Measurements from ENCODE around the gene BCL2L13.
"Not testable (repeated sequence)": the region's sequence is repeated elsewhere in the genome, so short reads cannot be mapped to it uniquely, and the experiment has no call there.

BCL2L13 gene

DNA sequence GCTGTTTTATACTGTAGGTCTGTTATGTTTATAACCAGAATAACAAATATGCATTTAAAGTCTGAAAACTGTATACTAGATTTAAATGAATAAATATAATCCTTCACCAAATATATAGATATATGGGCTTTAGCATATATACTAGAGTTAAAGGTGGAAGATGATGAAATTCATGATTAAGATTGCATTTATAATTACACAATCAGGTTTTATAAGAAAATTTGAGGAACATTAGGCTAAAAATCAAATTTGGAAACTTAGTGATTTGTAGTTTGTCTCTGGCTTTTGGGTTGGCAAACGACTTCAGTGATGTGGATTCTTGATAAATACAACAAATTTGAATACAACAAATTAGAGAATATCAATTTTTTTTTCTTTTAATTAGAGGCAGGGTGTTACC, 10.0 kb downstream of the BCL2L13 start:
- ATAC-seq (no peak), DNase-seq (ENCODE audit: low spot score in 2 of 2) (no peak)
- Mint-ChIP-seq H3K4me1 (peaks cover 6% of the 10 kb centered on the region), H3K27ac (no peak overlapping the region), H3K36me3 (peaks cover 11% of the 10 kb centered on the region), H3K9me3 (no peaks in the 10 kb centered on the region), H3K4me3 (no peak overlapping the region)

DNA sequence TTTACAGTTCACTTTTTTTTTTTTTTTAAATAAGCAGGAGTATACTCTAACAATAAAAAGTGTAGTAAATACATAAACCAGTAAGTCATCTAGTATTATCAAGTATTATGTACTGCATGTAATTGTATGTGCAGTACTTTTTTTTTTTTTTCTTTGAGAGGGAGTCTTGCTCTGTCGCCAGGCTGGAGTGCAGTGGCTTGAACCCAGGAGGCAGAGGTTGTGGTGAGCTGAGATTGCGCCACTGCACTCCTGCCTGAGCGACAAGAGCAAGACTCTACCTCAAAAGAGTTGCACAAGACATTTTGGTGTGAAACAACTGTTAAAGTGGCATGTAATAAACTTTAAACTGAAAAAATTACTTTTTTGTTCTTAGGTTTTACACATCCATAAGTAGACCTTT, 16.7 kb downstream of the BCL2L13 start:
- no peak for ATAC-seq
- H3K27ac Mint-ChIP-seq: no peak overlapping the region
- H3K4me1 Mint-ChIP-seq: no peaks in the 10 kb centered on the region
- H3K9me3 Mint-ChIP-seq: no peaks in the 10 kb centered on the region
- H3K36me3 Mint-ChIP-seq: peaks cover 56% of the 10 kb centered on the region
- DNase-seq (ENCODE audit: low spot score in 2 of 2): no peak
- H3K4me3 Mint-ChIP-seq: no peak overlapping the region

DNA sequence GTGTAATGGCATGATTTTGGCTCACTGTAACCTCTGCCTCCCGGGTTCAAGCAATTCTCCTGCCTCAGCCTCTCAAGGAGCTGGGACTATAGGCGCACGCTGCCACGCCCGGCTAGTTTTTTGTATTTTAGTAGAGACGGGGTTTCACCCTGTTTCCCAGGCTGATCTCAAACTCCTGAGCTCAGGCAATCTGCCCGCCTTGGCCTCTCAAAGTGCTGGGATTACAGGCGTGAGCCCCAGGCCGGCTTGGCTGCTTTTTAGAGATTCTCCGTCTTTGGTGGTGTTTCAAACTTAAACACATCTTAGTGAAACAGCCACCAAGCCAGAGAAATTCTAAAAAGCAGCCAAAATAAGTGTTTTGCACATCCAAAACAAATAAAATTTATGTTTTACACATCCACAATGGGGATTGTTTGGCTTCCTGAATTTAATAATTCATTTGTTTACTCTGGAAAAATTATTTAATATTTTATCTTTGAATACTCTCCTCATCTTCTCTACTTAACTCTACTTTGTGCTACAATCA, 18.4 kb downstream of the BCL2L13 start:
- Mint-ChIP-seq H3K36me3 (peaks cover 73% of the 10 kb centered on the region), H3K9me3 (no peaks in the 10 kb centered on the region), H3K27ac (peak overlapping the region; percentile 16), H3K4me1 (no peaks in the 10 kb centered on the region), H3K4me3 (no peak overlapping the region)
- ATAC-seq: no peak
- no peak for DNase-seq (ENCODE audit: low spot score in 2 of 2)

DNA sequence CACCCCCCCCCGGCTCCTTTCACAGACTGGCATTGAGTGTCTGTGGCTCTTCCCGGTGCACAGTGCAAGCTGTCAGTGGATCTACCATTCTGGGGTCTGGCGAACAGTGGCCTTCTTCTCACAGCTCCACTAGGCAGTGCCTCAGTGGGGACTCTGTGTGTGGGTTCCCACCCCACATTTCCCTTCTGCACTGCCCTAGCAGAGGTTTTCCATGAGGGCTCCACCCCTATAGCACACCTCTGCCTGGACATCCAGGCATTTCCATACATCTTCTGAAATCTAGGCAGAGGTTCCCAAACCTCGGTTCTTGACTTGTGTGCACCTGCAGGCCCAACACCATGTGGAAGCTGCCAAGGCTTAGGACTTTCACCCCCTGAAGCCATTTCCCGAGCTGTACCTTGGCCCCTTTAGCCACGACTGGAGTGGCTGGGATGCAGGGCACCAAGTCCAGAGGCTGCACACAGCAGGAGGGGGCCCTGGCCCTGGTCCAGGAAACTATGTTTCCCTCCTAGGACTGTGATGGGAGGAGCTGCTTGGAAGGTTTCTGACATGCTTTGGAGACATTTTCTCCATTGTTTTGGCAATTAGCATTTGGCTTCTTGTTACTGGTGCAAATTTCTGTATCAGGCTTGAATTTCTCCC, 26.0 kb downstream of the BCL2L13 start:
- Mint-ChIP-seq H3K4me3 (no peak overlapping the region), H3K36me3 (peaks cover 77% of the 10 kb centered on the region), H3K27ac (no peak overlapping the region), H3K4me1 (peaks cover 13% of the 10 kb centered on the region), H3K9me3 (no peaks in the 10 kb centered on the region)
- no peak for ATAC-seq
- DNase-seq (ENCODE audit: low spot score in 2 of 2): no peak

DNA sequence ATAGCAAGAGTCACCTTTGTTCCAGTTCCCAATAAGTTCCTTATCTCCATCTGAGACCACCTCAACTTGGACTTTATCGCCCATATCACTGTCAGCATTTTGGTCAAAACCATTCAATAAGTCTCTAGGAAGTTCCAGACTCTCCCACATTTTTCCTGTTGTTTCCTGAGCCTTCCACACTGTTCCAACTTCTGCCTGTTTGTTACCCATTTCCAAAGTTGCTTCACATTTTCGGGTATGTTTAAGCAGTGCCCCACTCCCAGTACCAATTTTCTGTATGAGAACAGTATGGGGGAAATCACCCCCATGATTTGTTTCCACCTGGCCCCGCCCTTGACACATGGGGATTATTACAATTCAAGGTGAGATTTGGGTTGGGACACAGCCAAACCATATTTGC, 26.7 kb downstream of the BCL2L13 start:
- DNase-seq (ENCODE audit: low spot score in 2 of 2): no peak
- no peak overlapping the region for H3K4me3 Mint-ChIP-seq
- ATAC-seq: no peak
- no peak overlapping the region for H3K27ac Mint-ChIP-seq
- peaks cover 77% of the 10 kb centered on the region for H3K36me3 Mint-ChIP-seq
- H3K4me1 Mint-ChIP-seq: peaks cover 13% of the 10 kb centered on the region
- no peaks in the 10 kb centered on the region for H3K9me3 Mint-ChIP-seq

DNA sequence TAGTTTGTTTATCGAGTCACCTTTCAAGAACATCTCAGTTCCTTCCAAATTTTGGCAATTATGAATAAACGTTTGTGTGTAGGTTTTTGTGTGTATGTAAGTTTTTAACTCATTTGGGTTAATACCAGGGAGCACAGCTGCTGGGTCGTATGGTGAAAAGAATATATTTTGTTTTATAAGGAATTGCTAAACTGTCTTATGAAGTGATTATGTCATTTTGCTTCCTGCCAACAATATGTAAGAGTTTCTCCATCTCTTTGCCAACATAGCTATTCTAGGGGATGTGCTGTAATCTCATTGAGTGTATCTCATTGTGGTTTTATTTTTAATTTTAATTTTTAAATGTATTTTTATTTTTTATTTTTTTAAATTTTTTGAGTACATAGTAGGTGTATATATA, 27.3 kb downstream of the BCL2L13 start:
- no peak for ATAC-seq
- Mint-ChIP-seq H3K27ac (no peak overlapping the region), H3K36me3 (peaks cover 77% of the 10 kb centered on the region), H3K9me3 (no peaks in the 10 kb centered on the region), H3K4me1 (peaks cover 13% of the 10 kb centered on the region), H3K4me3 (no peak overlapping the region)
- DNase-seq (ENCODE audit: low spot score in 2 of 2): no peak

DNA sequence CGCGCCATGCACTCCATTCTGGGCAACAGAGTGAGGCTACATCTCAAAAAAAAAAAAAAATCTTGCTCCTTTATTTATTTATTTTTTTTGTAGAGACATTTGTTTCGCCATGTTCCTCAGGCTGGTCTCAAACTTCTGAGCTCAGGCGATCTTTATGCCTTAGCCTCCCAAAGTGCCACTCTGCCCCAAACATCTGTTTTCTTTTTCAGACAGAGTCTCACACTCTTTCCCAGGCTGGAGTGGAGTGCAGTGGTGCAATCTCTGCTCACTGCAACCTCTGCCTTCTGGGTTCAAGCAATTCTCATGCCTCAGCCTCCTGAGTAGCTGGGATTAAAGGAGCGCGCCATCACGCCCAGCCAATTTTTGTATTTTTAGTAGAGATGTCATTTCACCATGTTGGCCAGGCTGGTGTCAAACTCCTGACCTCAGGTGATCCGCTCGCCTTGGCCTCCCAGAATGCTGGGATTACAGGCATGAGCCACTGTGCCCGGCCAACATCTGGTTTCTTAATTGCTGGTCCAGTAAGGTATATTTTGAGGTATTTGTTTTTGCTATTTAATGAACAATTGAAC, 33.0 kb downstream of the BCL2L13 start:
- not testable (repeated sequence) for H3K4me3 Mint-ChIP-seq; DNase-seq (ENCODE audit: low spot score in 2 of 2); H3K9me3 Mint-ChIP-seq; ATAC-seq
- Mint-ChIP-seq H3K4me1 (peaks cover 21% of the 10 kb centered on the region), H3K27ac (peak overlapping the region; percentile 13), H3K36me3 (peaks cover 32% of the 10 kb centered on the region)

DNA sequence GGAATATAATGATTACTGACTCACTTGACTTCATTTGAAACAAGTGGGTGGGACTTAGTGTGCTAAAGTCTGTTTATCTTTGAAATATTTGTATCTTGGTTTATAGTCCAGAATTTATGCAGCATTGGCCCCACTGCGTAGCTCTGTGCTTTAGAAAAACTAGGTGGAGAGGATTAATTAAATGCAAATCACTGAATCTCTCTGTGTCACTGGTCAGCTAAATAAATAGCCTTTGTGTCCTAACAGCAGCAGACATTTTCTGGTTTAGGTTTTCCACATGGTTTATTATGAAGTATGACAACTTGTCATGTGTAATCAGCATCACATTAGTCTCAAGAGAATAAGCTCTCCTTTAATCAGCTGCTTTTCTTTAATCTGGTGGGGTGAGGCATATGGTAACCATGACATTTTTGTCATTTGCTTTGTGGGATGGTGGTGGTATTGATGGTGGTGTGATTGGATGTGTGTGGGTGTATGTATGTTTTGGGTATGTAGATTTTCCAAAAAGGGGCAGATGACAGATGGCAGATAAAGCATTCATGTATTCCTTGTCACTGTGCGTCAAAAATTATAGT, 33.9 kb downstream of the BCL2L13 start:
- peak; percentile 69 for ATAC-seq
- Mint-ChIP-seq H3K4me1 (peaks cover 15% of the 10 kb centered on the region), H3K36me3 (peaks cover 25% of the 10 kb centered on the region), H3K9me3 (no peaks in the 10 kb centered on the region), H3K27ac (peak overlapping the region; percentile 13), H3K4me3 (peak overlapping the region; percentile 3)
- no peak for DNase-seq (ENCODE audit: low spot score in 2 of 2)

DNA sequence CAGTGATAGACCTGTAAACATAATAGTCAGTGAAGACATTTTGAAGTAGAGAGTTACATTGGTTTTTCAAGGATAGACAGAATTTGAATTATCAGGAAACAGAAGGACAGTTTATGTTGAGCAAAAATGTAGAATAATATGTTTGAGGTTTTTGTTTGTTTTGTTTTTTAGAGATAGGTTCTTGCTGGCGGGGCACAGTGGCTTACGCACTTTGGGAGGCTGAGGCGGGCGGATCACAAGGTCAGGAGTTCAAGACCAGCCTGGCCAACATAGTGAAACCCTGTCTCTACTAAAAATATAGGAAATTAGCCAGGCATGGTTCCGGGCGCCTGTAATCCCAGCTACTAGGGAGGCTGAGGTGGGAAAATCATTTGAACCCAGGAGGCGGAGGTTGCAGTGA, 35.6 kb downstream of the BCL2L13 start:
- Mint-ChIP-seq H3K4me1 (peaks cover 15% of the 10 kb centered on the region), H3K4me3 (no peak overlapping the region), H3K27ac (no peak overlapping the region), H3K9me3 (no peaks in the 10 kb centered on the region), H3K36me3 (peaks cover 25% of the 10 kb centered on the region)
- DNase-seq (ENCODE audit: low spot score in 2 of 2) (no peak), ATAC-seq (no peak)

DNA sequence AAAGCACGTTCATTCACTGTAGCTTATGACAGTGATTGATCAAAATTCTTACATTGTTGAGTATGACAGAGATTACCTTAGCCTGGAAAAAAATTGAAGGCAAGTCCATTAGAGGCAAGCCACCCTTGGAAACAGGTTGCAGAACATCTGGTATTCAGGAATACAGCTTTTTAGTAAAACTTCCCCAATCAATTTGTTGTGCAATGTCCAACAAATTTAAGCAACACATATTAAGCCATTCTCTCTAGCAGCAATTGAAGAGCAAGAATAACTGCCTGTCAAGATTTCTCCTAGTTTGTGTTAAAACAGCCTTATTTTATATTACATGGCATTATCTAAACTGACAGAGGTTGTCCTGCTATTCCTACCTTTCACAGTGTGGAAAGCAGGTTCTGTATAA, 37.0 kb downstream of the BCL2L13 start:
- H3K27ac Mint-ChIP-seq: no peak overlapping the region
- H3K9me3 Mint-ChIP-seq: no peaks in the 10 kb centered on the region
- peaks cover 11% of the 10 kb centered on the region for H3K36me3 Mint-ChIP-seq
- ATAC-seq (no peak), DNase-seq (ENCODE audit: low spot score in 2 of 2) (no peak)
- H3K4me1 Mint-ChIP-seq: peaks cover 19% of the 10 kb centered on the region
- H3K4me3 Mint-ChIP-seq: no peak overlapping the region

DNA sequence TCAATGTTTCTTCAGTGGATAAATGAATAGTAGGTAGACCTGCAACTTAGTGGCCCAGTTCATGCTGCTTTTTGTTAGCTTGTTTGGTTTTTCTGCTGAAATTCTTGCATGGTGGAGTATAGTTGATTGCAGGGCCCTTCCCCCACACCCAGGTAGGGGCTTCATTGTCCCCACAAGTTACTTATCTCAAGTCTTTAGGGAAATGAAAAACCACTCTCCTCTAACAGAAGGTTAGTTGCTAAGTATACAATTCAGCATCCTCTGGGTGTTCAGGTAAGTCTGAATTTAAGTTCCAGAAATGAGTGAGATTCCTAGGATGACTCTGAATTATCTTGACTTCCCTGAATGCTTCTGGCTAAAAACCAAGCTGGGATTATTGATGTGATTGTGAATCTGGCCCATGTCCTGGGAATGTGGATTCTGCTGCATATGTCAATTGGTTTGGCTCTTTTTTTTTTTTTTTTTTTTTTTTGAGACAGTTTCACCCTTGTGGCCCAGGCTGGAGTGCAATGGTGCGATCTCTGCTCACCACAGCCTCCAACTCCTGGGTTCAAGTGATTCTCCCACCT, 40.3 kb downstream of the BCL2L13 start:
- no peak overlapping the region for H3K4me3 Mint-ChIP-seq
- no peak for DNase-seq (ENCODE audit: low spot score in 2 of 2)
- peaks cover 10% of the 10 kb centered on the region for H3K4me1 Mint-ChIP-seq
- ATAC-seq: no peak
- no peaks in the 10 kb centered on the region for H3K9me3 Mint-ChIP-seq
- no peaks in the 10 kb centered on the region for H3K36me3 Mint-ChIP-seq
- H3K27ac Mint-ChIP-seq: no peak overlapping the region

DNA sequence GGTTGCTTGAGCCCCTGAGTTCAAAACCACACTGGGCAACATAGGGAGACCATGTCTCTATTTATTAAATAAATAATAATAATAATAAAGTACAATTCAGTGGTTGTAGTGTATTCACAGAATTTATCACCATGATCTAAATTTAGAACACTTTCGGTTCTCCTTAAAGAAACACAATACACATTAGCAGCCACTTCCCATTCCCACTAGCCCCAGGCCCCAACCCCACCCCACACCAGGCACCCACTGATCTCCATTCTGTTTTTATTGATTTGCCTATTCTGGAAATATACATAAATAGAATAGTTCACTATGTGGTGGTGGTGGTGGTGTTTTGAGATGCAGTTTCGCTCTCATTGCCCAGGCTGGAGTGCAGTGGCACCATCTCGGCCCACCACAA, 45.7 kb downstream of the BCL2L13 start:
- peaks cover 10% of the 10 kb centered on the region for H3K4me1 Mint-ChIP-seq
- no peaks in the 10 kb centered on the region for H3K9me3 Mint-ChIP-seq
- DNase-seq (ENCODE audit: low spot score in 2 of 2) (no peak), ATAC-seq (no peak)
- H3K4me3 Mint-ChIP-seq: no peak overlapping the region
- peaks cover 25% of the 10 kb centered on the region for H3K36me3 Mint-ChIP-seq
- H3K27ac Mint-ChIP-seq: no peak overlapping the region

DNA sequence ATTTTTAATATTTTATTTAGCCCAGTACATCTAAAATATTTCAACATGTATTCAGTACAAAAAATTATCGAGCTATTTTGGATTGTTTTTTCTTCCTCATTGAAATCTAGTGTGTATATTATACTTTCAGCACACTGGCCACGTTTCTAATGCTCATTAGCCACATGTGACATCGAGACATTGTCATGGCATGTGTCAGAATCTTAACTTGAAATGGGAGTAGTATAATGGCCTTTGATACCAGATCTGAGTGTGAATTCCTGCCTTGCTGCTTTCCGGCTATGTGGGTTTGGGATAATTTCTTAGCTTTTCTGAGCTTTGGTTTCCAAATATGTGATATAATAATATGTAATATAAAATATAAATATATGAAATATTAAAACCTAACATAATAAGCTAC, 54.3 kb downstream of the BCL2L13 start:
- Mint-ChIP-seq H3K4me3 (no peak overlapping the region), H3K27ac (no peak overlapping the region), H3K36me3 (peaks cover 66% of the 10 kb centered on the region), H3K9me3 (no peaks in the 10 kb centered on the region), H3K4me1 (no peaks in the 10 kb centered on the region)
- DNase-seq (ENCODE audit: low spot score in 2 of 2) (no peak), ATAC-seq (no peak)

DNA sequence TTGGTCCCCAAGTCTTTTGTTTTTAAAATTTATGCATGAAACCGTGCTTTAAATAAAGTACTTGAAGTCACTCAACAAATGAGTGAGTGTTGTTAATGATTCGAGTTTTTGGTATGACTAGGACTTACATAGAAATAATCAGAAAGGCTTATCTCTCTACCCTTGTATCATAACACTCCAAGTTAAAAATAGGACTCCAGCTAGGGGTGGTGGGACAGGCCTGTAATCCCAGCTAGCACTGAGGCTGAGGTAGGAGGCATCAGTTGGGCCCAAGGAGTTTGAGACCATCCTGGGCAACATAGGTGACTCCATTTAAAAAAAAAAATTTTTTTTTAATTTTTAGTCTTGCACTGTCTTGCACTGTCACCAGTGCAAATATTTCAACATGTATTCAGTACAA, 55.6 kb downstream of the BCL2L13 start:
- H3K4me3 Mint-ChIP-seq: no peak overlapping the region
- H3K4me1 Mint-ChIP-seq: peaks cover 7% of the 10 kb centered on the region
- ATAC-seq (no peak), DNase-seq (ENCODE audit: low spot score in 2 of 2) (no peak)
- H3K36me3 Mint-ChIP-seq: peaks cover 64% of the 10 kb centered on the region
- no peaks in the 10 kb centered on the region for H3K9me3 Mint-ChIP-seq
- H3K27ac Mint-ChIP-seq: no peak overlapping the region

DNA sequence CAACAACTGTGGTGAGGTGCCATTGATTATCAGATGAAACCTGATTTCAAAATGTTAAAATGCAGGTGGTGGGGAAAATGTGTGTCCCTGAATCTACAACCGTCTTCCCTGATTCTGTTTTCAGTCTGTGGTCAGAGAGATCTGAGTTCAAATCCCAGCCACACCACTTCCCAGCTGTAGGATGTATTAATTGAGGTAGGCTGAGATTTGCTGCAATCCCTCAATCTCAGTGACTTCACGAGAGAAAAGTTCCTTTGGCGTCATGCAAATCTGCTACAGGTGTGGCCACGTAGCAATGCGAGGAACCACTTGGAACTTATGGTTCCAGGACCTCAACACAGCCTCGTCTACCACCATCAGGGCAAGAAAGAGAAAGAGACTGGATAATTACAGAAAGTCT, 56.2 kb downstream of the BCL2L13 start:
- Mint-ChIP-seq H3K27ac (no peak overlapping the region), H3K4me1 (peaks cover 7% of the 10 kb centered on the region), H3K36me3 (peaks cover 58% of the 10 kb centered on the region), H3K4me3 (no peak overlapping the region), H3K9me3 (no peaks in the 10 kb centered on the region)
- ATAC-seq: no peak
- no peak for DNase-seq (ENCODE audit: low spot score in 2 of 2)

DNA sequence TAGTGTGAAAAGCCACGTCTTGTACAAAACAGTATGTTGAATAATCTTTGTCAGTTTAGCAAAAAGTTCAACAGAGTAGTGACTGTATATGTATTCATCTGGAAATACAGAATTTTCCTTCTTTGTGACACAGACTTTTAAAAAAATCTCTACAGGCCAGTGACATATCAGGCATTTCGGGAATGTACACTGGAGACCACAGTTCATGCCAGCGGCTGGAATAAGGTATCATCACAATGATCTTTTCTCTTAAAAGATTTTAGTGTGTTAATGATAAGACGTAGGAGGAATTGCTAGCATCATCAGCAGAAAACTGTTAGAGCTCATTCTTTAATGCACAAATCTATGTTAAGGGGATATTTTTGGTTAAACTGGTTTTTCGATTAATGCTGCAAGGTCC, 57.4 kb downstream of the BCL2L13 start:
- DNase-seq (ENCODE audit: low spot score in 2 of 2) (no peak), ATAC-seq (no peak)
- H3K4me1 Mint-ChIP-seq: peaks cover 7% of the 10 kb centered on the region
- no peaks in the 10 kb centered on the region for H3K9me3 Mint-ChIP-seq
- no peak overlapping the region for H3K27ac Mint-ChIP-seq
- no peak overlapping the region for H3K4me3 Mint-ChIP-seq
- peaks cover 49% of the 10 kb centered on the region for H3K36me3 Mint-ChIP-seq

Measured in stimulated activated effector memory CD8-positive, alpha-beta T cell treated with anti-CD3 and anti-CD28 coated beads, Interleukin-12 subunit alpha, Interleukin-12 subunit beta, amount 100 ng/mL, for 72 hours (primary cell).